HepG2 (cell line): ENCODE measurements around the gene EVA1A. TPM values are rescaled to one million over a fixed set of nuclear protein-coding genes. Genes with fewer than 3 reads are reported as not detected.

ENCODE experiments used
- ATAC-seq: fragments of 200-7000 bp; cut with Tn5 transposase; 3 replicates; pipeline ENCODE4 v1.9.1; 2020; ENCODE audit warnings: mild to moderate bottlenecking, moderate library complexity
- BruUV-seq: library from RNA; stranded (reverse); fragments of 400-500 nt; replicated peaks from 2 replicates; lab custom pipeline; 2021; lab: Mats Ljungman, UMichigan
- CTCF ChIA-PET: fragments of 300-600 bp; formaldehyde crosslinking; extraction: SDS; loops from one replicate; lab custom pipeline; 2021; ENCODE audit warnings: low total read pairs, inconsistent platforms, low intra/inter-chr PET ratio; lab: Yijun Ruan, JAX
- POLR2A ChIA-PET: fragments of 350-600 bp; sonication (Branson Sonifier 250); formaldehyde crosslinking; loops from one replicate; lab custom pipeline; 2020; ENCODE audit warnings: antibody characterized with exemption, inconsistent platforms; lab: Yijun Ruan, JAX
- DNase-seq: peaks from one replicate; pipeline ENCODE4 v3.0.0-alpha.2; 2015; ENCODE audit warnings: low spot score
- FAIRE-seq: peaks from 3 replicates; lab custom pipeline; 2011; peaks lifted over from hg19 to GRCh38; lab: Jason Lieb, UNC
- H2AFZ ChIP-seq: one replicate; pipeline ENCODE4 v1.6.1; 2011; ENCODE audit warnings: low read length, inconsistent platforms
- H3K27ac ChIP-seq: fragments of 300-600 bp; 3 replicates; pipeline ENCODE4 v1.8.0; 2011; ENCODE audit warnings: mixed run types, mild to moderate bottlenecking, mixed read lengths, low read length, inconsistent platforms; ENCODE audit not compliant: insufficient read depth; ENCODE audit errors: extremely low read length
- H3K27me3 ChIP-seq, 2 experiments: fragments of 200-600 bp in 1 of 2; 2 replicates in 1 of 2; 3 replicates in 1 of 2; pipeline versions ENCODE4 v1.6.0 to v1.8.0; 2011; ENCODE audit warnings: low read length in 2 of 2, mild to moderate bottlenecking in 2 of 2, moderate library complexity in 2 of 2, inconsistent platforms in 1 of 2; ENCODE audit not compliant: insufficient read depth in 2 of 2, control insufficient read depth in 1 of 2
- H3K36me3 ChIP-seq, 2 experiments: fragments of 200-600 bp in 1 of 2; replicated peaks in 1 of 2; 2 replicates in 1 of 2; 3 replicates in 1 of 2; pipeline versions ENCODE4 v1.5.1 to v1.8.0; 2011; ENCODE audit warnings: low read length in 2 of 2, inconsistent platforms in 1 of 2; ENCODE audit not compliant: insufficient read depth in 2 of 2, control insufficient read depth in 1 of 2
- H3K4me1 ChIP-seq: 2 replicates; pipeline ENCODE4 v1.5.1; 2012; ENCODE audit warnings: low read length, inconsistent platforms; ENCODE audit not compliant: insufficient read depth
- H3K4me2 ChIP-seq: 2 replicates; pipeline ENCODE4 v1.6.0; 2011; ENCODE audit warnings: low read depth, low read length, inconsistent platforms
- H3K4me3 ChIP-seq, 3 experiments: fragments of 200-600 bp in 1 of 3; sonication (generic), shearing (Covaris generic) in 1 of 3; replicated peaks in 1 of 3; 2 replicates each; pipeline ENCODE4 v1.5.1; 2011 to 2016; ENCODE audit warnings: low read length in 3 of 3, inconsistent platforms in 2 of 3, low read depth in 2 of 3, mild to moderate bottlenecking in 2 of 3, control low read depth in 1 of 3, mixed read lengths in 1 of 3; ENCODE audit not compliant: insufficient read depth in 1 of 3
- H3K79me2 ChIP-seq: one replicate; pipeline ENCODE4 v1.6.1; 2011; ENCODE audit warnings: low read length, inconsistent platforms; ENCODE audit not compliant: insufficient read depth
- H3K9ac ChIP-seq: 2 replicates; pipeline ENCODE4 v1.6.0; 2011; ENCODE audit warnings: mild to moderate bottlenecking, low read depth, low read length, inconsistent platforms; ENCODE audit not compliant: insufficient read depth
- H3K9me3 ChIP-seq: 2 replicates; pipeline ENCODE4 v1.5.1; 2012; ENCODE audit warnings: mild to moderate bottlenecking, low read length
- H4K20me1 ChIP-seq: 2 replicates; pipeline ENCODE4 v1.6.0; 2011; ENCODE audit warnings: inconsistent platforms, mild to moderate bottlenecking, low read length, moderate library complexity; ENCODE audit not compliant: insufficient read depth
- ARNT2 ChIP-seq: sonication (generic); formaldehyde crosslinking; IDR thresholded peaks from 2 replicates; pipeline ENCODE4 v1.8.0; 2022; ENCODE audit warnings: mild to moderate bottlenecking, low read depth, missing genetic modification reagents, moderate library complexity
- KAT2B ChIP-seq: fragments of 150-350 bp; IDR thresholded peaks from 2 replicates; pipeline ENCODE4 v1.6.1; 2014; ENCODE audit warnings: low read depth, low read length, borderline replicate concordance
- LCORL ChIP-seq, 2 experiments: fragments of 450-650 bp in 1 of 2; sonication (generic) in 1 of 2; formaldehyde crosslinking in 1 of 2; IDR thresholded peaks; 2 replicates each; pipeline versions ENCODE4 v1.5.0 to v1.6.1; 2017 to 2020; ENCODE audit warnings: antibody characterized with exemption in 1 of 2, missing genetic modification reagents in 1 of 2
- REL ChIP-seq: sonication (generic); formaldehyde crosslinking; conservative IDR thresholded peaks from 2 replicates; pipeline ENCODE4 v1.8.0; 2022; ENCODE audit warnings: mild to moderate bottlenecking, missing genetic modification reagents, moderate library complexity
- RNF2 ChIP-seq: fragments of 450-650 bp; conservative IDR thresholded peaks from 2 replicates; pipeline ENCODE4 v1.6.1; 2016; ENCODE audit warnings: low read depth
- ZFP41 ChIP-seq: sonication (generic); formaldehyde crosslinking; IDR thresholded peaks from 2 replicates; pipeline ENCODE4 v1.4.0; 2020; ENCODE audit warnings: mild to moderate bottlenecking, missing genetic modification reagents, borderline replicate concordance
- ZFP62 ChIP-seq: sonication (generic); formaldehyde crosslinking; IDR thresholded peaks from 2 replicates; pipeline ENCODE4 v1.4.0; 2020; ENCODE audit warnings: missing genetic modification reagents
- ZMAT3 ChIP-seq: sonication (generic); formaldehyde crosslinking; conservative IDR thresholded peaks from 2 replicates; pipeline ENCODE4 v1.7.0; 2021; ENCODE audit warnings: missing genetic modification reagents
- ZMYM4 ChIP-seq: sonication (generic); formaldehyde crosslinking; IDR thresholded peaks from 2 replicates; pipeline ENCODE4 v1.8.1; 2023; ENCODE audit warnings: mild to moderate bottlenecking, missing genetic modification reagents
- ZNF136 ChIP-seq: sonication (generic); formaldehyde crosslinking; IDR thresholded peaks from 2 replicates; pipeline ENCODE4 v1.8.1; 2022; ENCODE audit warnings: low read depth, mild to moderate bottlenecking, moderate library complexity, missing genetic modification reagents
- ZNF235 ChIP-seq: sonication (generic); formaldehyde crosslinking; IDR thresholded peaks from 2 replicates; pipeline ENCODE4 v1.8.1; 2023; ENCODE audit warnings: mild to moderate bottlenecking, missing genetic modification reagents, borderline replicate concordance
- ZNF274 ChIP-seq: sonication (generic); formaldehyde crosslinking; IDR thresholded peaks from 2 replicates; pipeline ENCODE4 v1.5.1; 2020; ENCODE audit warnings: mild to moderate bottlenecking, missing genetic modification reagents
- ZNF34 ChIP-seq: sonication (generic); formaldehyde crosslinking; IDR thresholded peaks from 2 replicates; pipeline ENCODE4 v1.4.0; 2020; ENCODE audit warnings: mild to moderate bottlenecking, missing genetic modification reagents, borderline replicate concordance
- ZNF589 ChIP-seq: sonication (generic); formaldehyde crosslinking; conservative IDR thresholded peaks from 2 replicates; pipeline ENCODE4 v1.8.0; 2022; ENCODE audit warnings: mild to moderate bottlenecking, moderate library complexity, missing genetic modification reagents
- ZNF709 ChIP-seq: sonication (generic); formaldehyde crosslinking; IDR thresholded peaks from 2 replicates; pipeline ENCODE4 v1.5.0; 2020; ENCODE audit warnings: mild to moderate bottlenecking, missing genetic modification reagents
- ZNF737 ChIP-seq: sonication (generic); formaldehyde crosslinking; IDR thresholded peaks from 2 replicates; pipeline ENCODE4 v1.5.0; 2020; ENCODE audit warnings: missing genetic modification reagents, mild to moderate bottlenecking, borderline replicate concordance
- ZNF775 ChIP-seq: sonication (generic); formaldehyde crosslinking; IDR thresholded peaks from 2 replicates; pipeline ENCODE4 v1.4.0; 2020; ENCODE audit warnings: missing genetic modification reagents, mild to moderate bottlenecking, moderate library complexity, borderline replicate concordance
- ZNF781 ChIP-seq: sonication (generic); formaldehyde crosslinking; IDR thresholded peaks from 2 replicates; pipeline ENCODE4 v1.5.1; 2020; ENCODE audit warnings: borderline replicate concordance, mild to moderate bottlenecking, missing genetic modification reagents; ENCODE audit errors: not compliant biosample characterization
- WGBS: methylation state at CpG from one replicate; pipeline ENCODE4 v1.1.6; 2017; ENCODE audit warnings: low lambda C conversion rate; 5-methylcytosine and 5-hydroxymethylcytosine counted together
- in situ Hi-C: cut with HindIII; loops from 2 replicates; pipeline ENCODE4 v1.10.0; 2017; ENCODE audit warnings: low pct_unique_long_range_greater_than_20kb; ENCODE audit not compliant: extremely low pct_ligation_motif_present
- intact Hi-C: fragments of 100-400 bp; cut with micrococcal nuclease; formaldehyde crosslinking; loops from one replicate; pipeline ENCODE4 v1.10.0; 2022; ENCODE audit not compliant: unreplicated experiment
- polyA plus RNA-seq, 8 experiments: library from polyadenylated mRNA; depleted of rRNA in 3 of 8; stranded (reverse) in 7 of 8; unstranded in 1 of 8; fragments of >200 nt; fragmentation: Illumina TruSeq in 4 of 8; extraction: Trizol in 4 of 8; gene quantifications; 2 replicates each; pipeline versions ENCODE4 v1.2.1 to v1.2.3, GENCODE V29; 2011 to 2016; ENCODE audit warnings: low read depth in 4 of 8, missing spikeins in 1 of 8, mixed read lengths in 1 of 8; ENCODE audit not compliant: insufficient read depth in 1 of 8
- total RNA-seq, 5 experiments: library from RNA; depleted of rRNA; stranded (reverse); fragments of >200 nt; fragmentation: Illumina TruSeq; extraction: Trizol; gene quantifications; 2 replicates each; pipeline ENCODE4 v1.2.3, GENCODE V29; 2016; ENCODE audit warnings: low read depth in 1 of 5
- TF ChIP-seq, protein P1 (sequence below): sonication (generic); formaldehyde crosslinking; IDR thresholded peaks from 2 replicates; pipeline ENCODE4 v1.4.0; 2020; ENCODE audit warnings: missing genetic modification reagents, borderline replicate concordance
- TF ChIP-seq, protein P2 (sequence below): sonication (generic); formaldehyde crosslinking; IDR thresholded peaks from 2 replicates; pipeline ENCODE4 v1.8.0; 2023; ENCODE audit warnings: mild to moderate bottlenecking, missing genetic modification reagents

Gene EVA1A
- total and polyA plus RNA-seq, 2 of the 13 experiments (the other 11 are each of a cell fraction or from before 2014, with no cell fraction given) = 57.5 to 57.8 TPM

DNA sequence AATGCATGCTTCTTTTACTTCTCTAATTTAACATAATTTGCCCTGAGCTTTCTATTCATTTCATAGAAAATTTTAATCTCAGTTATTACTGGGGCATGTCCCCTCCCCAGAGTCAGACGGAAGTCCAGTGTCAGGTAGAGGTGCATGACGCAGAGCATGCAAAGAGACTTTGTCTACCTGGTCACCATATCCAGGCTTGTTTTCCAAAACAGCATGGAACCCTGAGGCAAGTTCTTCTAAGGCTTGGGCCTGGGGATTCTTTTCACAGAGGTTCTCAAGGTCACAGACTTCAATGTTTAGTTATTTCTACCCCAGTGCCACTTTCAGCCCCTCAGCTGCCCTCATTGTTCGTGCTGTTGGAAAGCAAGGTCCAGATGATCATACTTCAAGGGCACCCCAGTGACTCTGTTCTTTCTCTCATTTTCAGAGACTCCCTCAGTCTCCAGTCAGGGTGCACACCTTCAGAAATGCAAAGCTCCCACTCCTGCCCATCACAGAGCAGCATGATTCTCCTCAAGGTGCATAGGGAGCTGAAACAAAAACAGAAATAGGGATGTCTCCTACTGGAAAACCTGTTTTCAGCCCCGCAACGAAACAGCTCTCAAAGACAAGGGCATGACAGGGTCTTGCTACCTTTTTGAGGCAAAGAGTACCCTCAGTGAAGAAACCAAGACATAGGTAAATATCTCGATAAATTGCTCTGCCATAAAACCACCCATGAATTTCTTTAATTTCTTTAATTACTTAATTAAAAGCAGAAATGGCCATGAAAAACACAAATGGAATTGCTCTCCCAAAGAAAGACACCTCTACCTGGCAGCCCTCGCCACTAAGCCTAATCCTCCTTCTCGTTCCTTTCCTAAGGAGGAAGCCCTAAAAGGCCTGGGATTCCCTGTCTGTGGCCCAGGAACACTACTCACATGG, 9.5 kb upstream of the EVA1A start:
- H3K79me2 ChIP-seq = peaks cover 13% of the 10 kb centered on the region
- no peaks in the 10 kb centered on the region for H4K20me1 ChIP-seq
- H3K4me1 ChIP-seq = peaks cover 84% of the 10 kb centered on the region
- H3K27me3 ChIP-seq = no peaks in the 10 kb centered on the region
- intact Hi-C loops (no loop called here), in situ Hi-C loops (loop anchor here (5.0 kb wide), 2 partner anchors 37 to 53 kb away; no protein-coding TSS in a partner anchor)
- BruUV-seq = TSS peak; percentile 79
- DNase-seq (no peak), FAIRE-seq (no peak), ATAC-seq (no peak)
- no peaks in the 10 kb centered on the region for H3K36me3 ChIP-seq
- H3K9ac ChIP-seq = peak overlapping the region; percentile 81
- peak overlapping the region; percentile 95 for H3K27ac ChIP-seq
- H3K4me2 ChIP-seq = peak overlapping the region; percentile 79
- H3K9me3 ChIP-seq = no peaks in the 10 kb centered on the region
- CTCF ChIA-PET = no interaction called here
- WGBS = 49% methylated on average over 8 of the region's 8 CpGs
- H3K4me3 ChIP-seq = peak overlapping the region; percentile 39 to 54 (median 46)
- peak overlapping the region; percentile 20 for H2AFZ ChIP-seq
- POLR2A ChIA-PET = interaction anchor here (0.7 to 6.0 kb wide), 22 partner anchors 9 to 105 kb away, joined by 3 to 126 read pairs (median 5); partner anchors contain the start of genes EVA1A and MRPL19
- 0 out of 2 replicates have a peak, but pooled peaks have one; percentile 6 for TF ChIP-seq ZMYM4 (CRISPR knock-in tag)
- TF ChIP-seq KAT2B = no peak
- no peak for TF ChIP-seq REL
- TF ChIP-seq ZNF709 (CRISPR knock-in tag) = no peak
- TF ChIP-seq ZFP62 (CRISPR knock-in tag) = no peak
- TF ChIP-seq LCORL (IDR thresholded peaks at IDR 0.05) = no peak
- TF ChIP-seq LCORL (CRISPR knock-in tag; IDR thresholded peaks at IDR 0.05) = no peak
- peak; percentile 91; the same call in 1 of the 2 replicates for TF ChIP-seq ZNF34 (CRISPR knock-in tag)
- TF ChIP-seq ARNT2 (CRISPR knock-in tag) = 0 out of 2 replicates have a peak, but pooled peaks have one; percentile 41
- TF ChIP-seq ZNF136 (CRISPR knock-in tag) = no peak
- TF ChIP-seq, protein P1, sequence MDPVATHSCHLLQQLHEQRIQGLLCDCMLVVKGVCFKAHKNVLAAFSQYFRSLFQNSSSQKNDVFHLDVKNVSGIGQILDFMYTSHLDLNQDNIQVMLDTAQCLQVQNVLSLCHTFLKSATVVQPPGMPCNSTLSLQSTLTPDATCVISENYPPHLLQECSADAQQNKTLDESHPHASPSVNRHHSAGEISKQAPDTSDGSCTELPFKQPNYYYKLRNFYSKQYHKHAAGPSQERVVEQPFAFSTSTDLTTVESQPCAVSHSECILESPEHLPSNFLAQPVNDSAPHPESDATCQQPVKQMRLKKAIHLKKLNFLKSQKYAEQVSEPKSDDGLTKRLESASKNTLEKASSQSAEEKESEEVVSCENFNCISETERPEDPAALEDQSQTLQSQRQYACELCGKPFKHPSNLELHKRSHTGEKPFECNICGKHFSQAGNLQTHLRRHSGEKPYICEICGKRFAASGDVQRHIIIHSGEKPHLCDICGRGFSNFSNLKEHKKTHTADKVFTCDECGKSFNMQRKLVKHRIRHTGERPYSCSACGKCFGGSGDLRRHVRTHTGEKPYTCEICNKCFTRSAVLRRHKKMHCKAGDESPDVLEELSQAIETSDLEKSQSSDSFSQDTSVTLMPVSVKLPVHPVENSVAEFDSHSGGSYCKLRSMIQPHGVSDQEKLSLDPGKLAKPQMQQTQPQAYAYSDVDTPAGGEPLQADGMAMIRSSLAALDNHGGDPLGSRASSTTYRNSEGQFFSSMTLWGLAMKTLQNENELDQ (CRISPR knock-in tag) = 0 out of 2 replicates have a peak, but pooled peaks have one; percentile 16
- TF ChIP-seq ZNF274 (CRISPR knock-in tag) = no peak
- TF ChIP-seq, protein P2, sequence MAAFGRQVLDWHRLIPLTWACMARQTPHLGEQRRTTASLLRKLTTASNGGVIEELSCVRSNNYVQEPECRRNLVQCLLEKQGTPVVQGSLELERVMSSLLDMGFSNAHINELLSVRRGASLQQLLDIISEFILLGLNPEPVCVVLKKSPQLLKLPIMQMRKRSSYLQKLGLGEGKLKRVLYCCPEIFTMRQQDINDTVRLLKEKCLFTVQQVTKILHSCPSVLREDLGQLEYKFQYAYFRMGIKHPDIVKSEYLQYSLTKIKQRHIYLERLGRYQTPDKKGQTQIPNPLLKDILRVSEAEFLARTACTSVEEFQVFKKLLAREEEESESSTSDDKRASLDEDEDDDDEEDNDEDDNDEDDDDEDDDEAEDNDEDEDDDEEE = peak; percentile 68; the same call in 1 of the 2 replicates
- TF ChIP-seq ZNF781 (CRISPR knock-in tag) = no peak
- no peak for TF ChIP-seq RNF2
- TF ChIP-seq ZMAT3 (CRISPR knock-in tag) = peak; percentile 31; the same call in 1 of the 2 replicates
- no peak for TF ChIP-seq ZFP41 (CRISPR knock-in tag)
- no peak for TF ChIP-seq ZNF737 (CRISPR knock-in tag)
- no peak for TF ChIP-seq ZNF589
- TF ChIP-seq ZNF775 (CRISPR knock-in tag) = peak; percentile 43; the same call in 1 of the 2 replicates
- no peak for TF ChIP-seq ZNF235 (CRISPR knock-in tag)
